Endothelial cell of umbilical vein (primary cell): ENCODE measurements around the gene CEP164. TPM values are rescaled to one million over a fixed set of nuclear protein-coding genes. Genes with fewer than 3 reads are reported as not detected.

Experiments
- BruUV-seq: library from RNA; stranded (reverse); fragments of 400-500 nt; replicated peaks from 2 replicates; lab custom pipeline; 2021; lab: Mats Ljungman, UMichigan
- CTCF ChIA-PET: fragments of 300-600, 350-600 bp; sonication (Branson Sonifier 250); formaldehyde crosslinking; loops from one replicate; lab custom pipeline; 2021; ENCODE audit warnings: antibody characterized with exemption, inconsistent platforms; lab: Charles Lee
- POLR2A ChIA-PET: fragments of 300-600, 350-600 bp; sonication (Branson Sonifier 250); formaldehyde crosslinking; loops from one replicate; lab custom pipeline; 2021; ENCODE audit warnings: antibody characterized with exemption, inconsistent platforms; lab: Charles Lee
- DNase-seq: peaks from one replicate; pipeline ENCODE4 v3.0.0-alpha.2; 2011; ENCODE audit warnings: low read depth, low spot score
- FAIRE-seq: peaks from 2 replicates; lab custom pipeline; 2011; peaks lifted over from hg19 to GRCh38; lab: Jason Lieb, UNC
- H2AFZ ChIP-seq: 2 replicates; pipeline ENCODE4 v1.6.0; 2012; ENCODE audit warnings: low read depth, low read length, control low read depth, inconsistent platforms
- H3K27ac ChIP-seq: 2 replicates; pipeline ENCODE4 v1.5.1; 2011; ENCODE audit warnings: low read depth, mild to moderate bottlenecking, control low read depth, low read length, moderate library complexity; ENCODE audit not compliant: insufficient read depth
- H3K27me3 ChIP-seq, 2 experiments: 2 replicates each; pipeline versions ENCODE4 v1.6.0 to v1.6.1; 2011; ENCODE audit warnings: low read length in 2 of 2, mixed read lengths in 1 of 2; ENCODE audit not compliant: control insufficient read depth in 2 of 2, insufficient read depth in 2 of 2
- H3K36me3 ChIP-seq, 2 experiments: 2 replicates in 1 of 2; 3 replicates in 1 of 2; pipeline ENCODE4 v1.5.1; 2011; ENCODE audit warnings: low read length in 2 of 2, mild to moderate bottlenecking in 1 of 2, moderate library complexity in 1 of 2; ENCODE audit not compliant: control insufficient read depth in 2 of 2, insufficient read depth in 2 of 2; ENCODE audit errors: extremely low read depth in 1 of 2
- H3K4me1 ChIP-seq: 3 replicates; pipeline ENCODE4 v1.5.1; 2011; ENCODE audit warnings: mild to moderate bottlenecking, low read length; ENCODE audit not compliant: control insufficient read depth, insufficient read depth; ENCODE audit errors: extremely low read depth
- H3K4me2 ChIP-seq: 2 replicates; pipeline ENCODE4 v1.6.1; 2011; ENCODE audit warnings: low read length, control low read depth, mixed read lengths; ENCODE audit not compliant: insufficient read depth
- H3K4me3 ChIP-seq, 3 experiments: fragments of 200-600 bp in 1 of 3; sonication (generic), shearing (Covaris generic) in 1 of 3; replicated peaks in 1 of 3; 2 replicates each; pipeline ENCODE4 v1.5.1; 2011 to 2016; ENCODE audit warnings: control low read depth in 3 of 3, low read length in 3 of 3, mild to moderate bottlenecking in 2 of 3, inconsistent platforms in 1 of 3, low read depth in 1 of 3, moderate library complexity in 1 of 3; ENCODE audit not compliant: insufficient read depth in 1 of 3
- H3K79me2 ChIP-seq: 2 replicates; pipeline ENCODE4 v1.6.0; 2012; ENCODE audit warnings: low read length, inconsistent platforms; ENCODE audit not compliant: control insufficient read depth, insufficient read depth
- H3K9ac ChIP-seq: replicated peaks from 2 replicates; pipeline ENCODE3; 2011; ENCODE audit warnings: low read length, control low read depth; ENCODE audit not compliant: insufficient read depth; ENCODE audit errors: extremely low read depth
- H3K9me1 ChIP-seq: replicated peaks from 3 replicates; pipeline ENCODE4 v1.6.0; 2011; ENCODE audit warnings: mild to moderate bottlenecking, low read length; ENCODE audit not compliant: control insufficient read depth, insufficient read depth; ENCODE audit errors: extremely low read depth
- H3K9me3 ChIP-seq: replicated peaks from 2 replicates; pipeline ENCODE4 v1.5.1; 2012; ENCODE audit warnings: low read length, inconsistent platforms; ENCODE audit not compliant: control insufficient read depth, insufficient read depth
- H4K20me1 ChIP-seq: replicated peaks from 2 replicates; pipeline ENCODE3; 2011; ENCODE audit warnings: mild to moderate bottlenecking, low read length; ENCODE audit not compliant: control insufficient read depth, insufficient read depth; ENCODE audit errors: extremely low read depth
- CTCF ChIP-seq, 2 donors: IDR thresholded peaks; 1 replicate in 1 of 2; 2 replicates in 1 of 2; pipeline ENCODE4 v1.5.1; 2011; ENCODE audit warnings: low read length in 2 of 2, mild to moderate bottlenecking in 2 of 2, moderate library complexity in 2 of 2, control low read depth in 1 of 2, inconsistent platforms in 1 of 2, low read depth in 1 of 2; ENCODE audit not compliant: insufficient read depth in 1 of 2; ENCODE audit errors: extremely low read depth in 1 of 2
- EZH2 ChIP-seq: IDR thresholded peaks from 2 replicates; pipeline ENCODE4 v1.6.1; 2012; ENCODE audit warnings: borderline replicate concordance, low read depth, mild to moderate bottlenecking, moderate library complexity, low read length, inconsistent platforms; ENCODE audit not compliant: severe bottlenecking
- FOS ChIP-seq: IDR thresholded peaks from 2 replicates; pipeline ENCODE4 v1.6.1; 2011; ENCODE audit warnings: mild to moderate bottlenecking, low read length, moderate library complexity, borderline replicate concordance; ENCODE audit not compliant: insufficient read depth
- GATA2 ChIP-seq: IDR thresholded peaks from 2 replicates; pipeline ENCODE4 v1.7.0; 2011; ENCODE audit warnings: low read depth, mild to moderate bottlenecking, moderate library complexity, mixed read lengths, low read length; ENCODE audit not compliant: insufficient read length, insufficient read depth
- JUN ChIP-seq: IDR thresholded peaks from 2 replicates; pipeline ENCODE4 v1.6.1; 2011; ENCODE audit warnings: borderline replicate concordance, low read depth; ENCODE audit not compliant: insufficient read length, insufficient read depth
- MAX ChIP-seq: IDR thresholded peaks from 2 replicates; pipeline ENCODE4 v1.6.1; 2011; ENCODE audit not compliant: insufficient read depth, insufficient read length
- MYC ChIP-seq: IDR thresholded peaks from one replicate; pipeline ENCODE4 v1.6.1; 2011; ENCODE audit warnings: mild to moderate bottlenecking, low read depth, low read length
- POLR2A ChIP-seq: IDR thresholded peaks from 2 replicates; pipeline ENCODE4 v1.6.1; 2012; ENCODE audit warnings: low read depth, mild to moderate bottlenecking, control low read depth, low read length
- POLR2AphosphoS5 ChIP-seq: IDR thresholded peaks from 2 replicates; pipeline ENCODE4 v1.6.1; 2012; ENCODE audit warnings: low read depth, mild to moderate bottlenecking, control low read depth, low read length, moderate library complexity; ENCODE audit not compliant: insufficient read depth
- dilution Hi-C: fragments of 300-500 bp; cut with MboI; formaldehyde crosslinking; loops from one replicate; pipeline ENCODE4 v1.15.0; 2019; ENCODE audit warnings: low sequenced_read_pairs; ENCODE audit not compliant: extremely low pct_ligation_motif_present
- intact Hi-C: fragments of 100-400 bp; cut with micrococcal nuclease; formaldehyde crosslinking; loops from one replicate; pipeline ENCODE4 v1.10.0; 2022
- polyA plus RNA-seq, 4 experiments: library from polyadenylated mRNA; depleted of rRNA in 3 of 4; stranded (reverse) in 3 of 4; unstranded in 1 of 4; fragments of >200 nt; gene quantifications; 2 replicates each; pipeline versions ENCODE4 v1.2.1 to v1.2.3, GENCODE V29; 2011 to 2012; ENCODE audit warnings: missing spikeins in 1 of 4
- total RNA-seq: library from RNA; stranded (reverse); gene quantifications from 2 replicates; pipeline ENCODE4 v1.2.3, GENCODE V29; 2021

The CEP164 gene
- total and polyA plus RNA-seq, 2 donors (not counting 3 experiments of a cell fraction or from before 2014, with no cell fraction given): 22.7 to 48.4 TPM

- Histone ChIP-seq H3K27me3 (no peaks in the 10 kb centered on the region), H3K4me2 (no peak overlapping the region), H3K9me3 (no peaks in the 10 kb centered on the region), H3K79me2 (no peaks in the 10 kb centered on the region), H3K36me3 (peaks cover 7 to 9% of the 10 kb centered on the region in 2 experiments), H3K4me1 (peaks cover 21% of the 10 kb centered on the region), H4K20me1 (no peaks in the 10 kb centered on the region), H3K27ac (no peak overlapping the region), H3K4me3 (no peak overlapping the region), H2AFZ (no peak overlapping the region), H3K9ac (no peak overlapping the region), H3K9me1 (no peaks in the 10 kb centered on the region)
- no TSS peak for BruUV-seq
- FAIRE-seq (no peak), DNase-seq (no peak)
- TF ChIP-seq POLR2A (no peak), CTCF (IDR thresholded peaks at IDR 0.05; ENCODE audit: extremely low read depth in 1 of 2, insufficient read depth in 1 of 2, low read depth in 1 of 2, low read length in 2 of 2) (no peak), MYC (no peak), EZH2 (no peak), POLR2AphosphoS5 (no peak), MAX (no peak), GATA2 (no peak), FOS (no peak), JUN (no peak)
- dilution Hi-C loops: no loop called here
- ChIA-PET CTCF (interaction anchor here (1.0 kb wide), 1 partner anchor 103 kb away, joined by 3 read pairs; no protein-coding TSS in a partner anchor), POLR2A (no interaction called here)
- intact Hi-C loops: no loop called here
These were observed 44.7 kb upstream of the CEP164 start for GRCh38 chr11:117282956-117283355.
